ENCODE data around the gene GPC4. TPM values are rescaled to one million over a fixed set of nuclear protein-coding genes. Genes with fewer than 3 reads are reported as not detected.

The GPC4 gene
- total and polyA plus RNA-seq, 9 of the 15 experiments (the other 6 are each of a cell fraction or from before 2014, with no cell fraction given), result 0.11 TPM; not detected in 8

DNA sequence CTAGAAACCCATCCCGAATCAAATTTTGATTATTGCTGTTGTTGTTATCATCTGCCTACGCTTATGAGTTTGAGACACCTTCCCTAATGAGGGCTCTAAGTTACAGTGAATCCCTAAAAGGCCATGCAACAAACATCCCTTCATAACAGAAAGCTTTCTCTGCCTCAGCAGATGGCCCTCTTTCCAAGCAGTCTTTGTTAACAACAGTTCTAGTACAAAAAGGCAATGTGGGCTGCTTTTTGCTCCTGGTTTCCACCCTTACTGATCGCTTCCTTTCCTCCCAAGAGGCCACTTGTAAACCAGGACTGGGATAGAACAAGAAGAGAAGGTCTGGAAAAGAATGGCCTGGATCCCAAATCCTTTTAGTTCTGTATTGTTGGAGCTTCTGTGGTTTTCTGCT is 24.2 kb downstream of the GPC4 start:
- no peak overlapping the region for H3K4me2 ChIP-seq (ENCODE audit: insufficient read depth, low read length)
- H3K27ac ChIP-seq (ENCODE audit: extremely low read depth, low read depth, low read length), result no peak overlapping the region
- DNase-seq (ENCODE audit: extremely low read depth in 1 of 4, low spot score in 3 of 4), result no peak
- H3K9me3 ChIP-seq (replicated peaks; ENCODE audit: control insufficient read depth, insufficient read depth, low read depth, low read length), result no peaks in the 10 kb centered on the region
- H3K36me3 ChIP-seq (ENCODE audit: control insufficient read depth, insufficient read depth, low read length), result no peaks in the 10 kb centered on the region
- BruUV-seq (replicated peaks), result no TSS peak
- H4K20me1 ChIP-seq (replicated peaks; ENCODE audit: control insufficient read depth, insufficient read depth, low read length), result no peaks in the 10 kb centered on the region
- no peak for TF ChIP-seq DPF2 (IDR thresholded peaks at IDR 0.05)
- TF ChIP-seq FOXM1 (IDR thresholded peaks at IDR 0.05; ENCODE audit: low read depth), result no peak
- TF ChIP-seq FOXM1 (CRISPR knock-in tag; IDR thresholded peaks at IDR 0.05; ENCODE audit: low read depth), result no peak
- TF ChIP-seq, protein P1, sequence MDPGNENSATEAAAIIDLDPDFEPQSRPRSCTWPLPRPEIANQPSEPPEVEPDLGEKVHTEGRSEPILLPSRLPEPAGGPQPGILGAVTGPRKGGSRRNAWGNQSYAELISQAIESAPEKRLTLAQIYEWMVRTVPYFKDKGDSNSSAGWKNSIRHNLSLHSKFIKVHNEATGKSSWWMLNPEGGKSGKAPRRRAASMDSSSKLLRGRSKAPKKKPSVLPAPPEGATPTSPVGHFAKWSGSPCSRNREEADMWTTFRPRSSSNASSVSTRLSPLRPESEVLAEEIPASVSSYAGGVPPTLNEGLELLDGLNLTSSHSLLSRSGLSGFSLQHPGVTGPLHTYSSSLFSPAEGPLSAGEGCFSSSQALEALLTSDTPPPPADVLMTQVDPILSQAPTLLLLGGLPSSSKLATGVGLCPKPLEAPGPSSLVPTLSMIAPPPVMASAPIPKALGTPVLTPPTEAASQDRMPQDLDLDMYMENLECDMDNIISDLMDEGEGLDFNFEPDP (CRISPR knock-in tag; IDR thresholded peaks at IDR 0.05), result no peak
- TF ChIP-seq, protein P2, sequence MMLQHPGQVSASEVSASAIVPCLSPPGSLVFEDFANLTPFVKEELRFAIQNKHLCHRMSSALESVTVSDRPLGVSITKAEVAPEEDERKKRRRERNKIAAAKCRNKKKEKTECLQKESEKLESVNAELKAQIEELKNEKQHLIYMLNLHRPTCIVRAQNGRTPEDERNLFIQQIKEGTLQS (IDR thresholded peaks at IDR 0.05), result no peak
- TF ChIP-seq, protein P2 (CRISPR knock-in tag; conservative IDR thresholded peaks at IDR 0.05), result no peak
- no peak for TF ChIP-seq RBM17 (IDR thresholded peaks at IDR 0.05; ENCODE audit: borderline replicate concordance, low read depth, low read length)
- ChIA-PET CTCF (ENCODE audit: low intra/inter-chr PET ratio) (no interaction called here), POLR2A (interaction anchor here (1.0 kb wide), 1 partner anchor 23 kb away, joined by 4 read pairs; no protein-coding TSS in a partner anchor)
- no peak for ATAC-seq
- no peaks in the 10 kb centered on the region for H3K9me1 ChIP-seq (ENCODE audit: control insufficient read depth, insufficient read depth, low read length)
- no peak overlapping the region for H2AFZ ChIP-seq (ENCODE audit: low read depth, low read length)
- H3K4me1 ChIP-seq (replicated peaks in 1 of 2; ENCODE audit: control insufficient read depth in 2 of 2, insufficient read depth in 2 of 2, low read length in 2 of 2), result no peaks in the 10 kb centered on the region
- WGBS (ENCODE audit: insufficient coverage, low coverage, missing lambda C conversion rate), result 5% methylated on average over 3 of the region's 3 CpGs
- no peak overlapping the region for H3K9ac ChIP-seq (ENCODE audit: insufficient read depth in 1 of 2, low read depth in 2 of 2, low read length in 2 of 2)
- in situ Hi-C loops (cut with MboI), result no loop called here
- H3K4me3 ChIP-seq, result no peak overlapping the region
- no peaks in the 10 kb centered on the region for H3K27me3 ChIP-seq (ENCODE audit: control insufficient read depth in 2 of 2, insufficient read depth in 2 of 2, low read length in 2 of 2)
- no peak for FAIRE-seq
- H3K79me2 ChIP-seq (ENCODE audit: control insufficient read depth, insufficient read depth, low read length), result no peaks in the 10 kb centered on the region
- intact Hi-C loops (cut with micrococcal nuclease), result no loop called here

Data from K562 (cell line).